ENCODE data around the gene WWOX. TPM values are rescaled to one million over a fixed set of nuclear protein-coding genes. Genes with fewer than 3 reads are reported as not detected.

WWOX gene
- total RNA-seq, 5 donors from 2014 or later (not counting 1 experiment from before 2014, with no cell fraction given) = 21.2 to 26.0 (median 22.6) TPM

GRCh38 chr16:79261944-79262552 lies 1162.6 kb downstream of the WWOX start:
- Mint-ChIP-seq H3K36me3 (no peaks in the 10 kb centered on the region), H3K27ac (no peak overlapping the region), H3K4me3 (no peak overlapping the region), H3K4me1 (peaks cover under 1 to 15% (median 7%) of the 10 kb centered on the region in 3 donors), H3K27me3 (peaks cover under 1 to 57% of the 10 kb centered on the region in 2 donors), H3K9me3 (no peaks in the 10 kb centered on the region)
- no peak for DNase-seq
- H3K27me3 ChIP-seq (replicated peaks in 1 of 2; ENCODE audit: control insufficient read depth in 2 of 2, extremely low read depth in 1 of 2, insufficient read depth in 2 of 2, low read length in 1 of 2) = peaks cover 0 to 6% of the 10 kb centered on the region in 2 experiments
- H3K9me3 ChIP-seq = no peaks in the 10 kb centered on the region
- no peak overlapping the region for H3K4me3 ChIP-seq (ENCODE audit: control insufficient read depth in 1 of 2, extremely low read depth in 1 of 2, low read length in 1 of 2)
- CTCF ChIA-PET = no interaction called here
- H3K36me3 ChIP-seq (ENCODE audit: control insufficient read depth in 2 of 2, extremely low read depth in 1 of 2, insufficient read depth in 1 of 2, low read length in 1 of 2) = no peaks in the 10 kb centered on the region
- H3K4me1 ChIP-seq (ENCODE audit: control insufficient read depth in 1 of 2, extremely low read depth in 1 of 2, insufficient read depth in 2 of 2, low read length in 2 of 2) = peaks cover 0 to 11% of the 10 kb centered on the region in 2 experiments
- 88% methylated on average over 6 of the region's 7 CpGs for WGBS (ENCODE audit: insufficient coverage)
- POLR2A ChIA-PET = no interaction called here
- H3K27ac ChIP-seq (ENCODE audit: low read length) = no peak overlapping the region
- ATAC-seq (replicated peaks in 1 of 4) = no peak

Other genes with a start within 250 kb of the WWOX start
- not detected for gene CLEC3A, start 77.1 kb upstream of the WWOX start, total RNA-seq